ENCODE measurements around the gene IMMP1L.

DNA sequence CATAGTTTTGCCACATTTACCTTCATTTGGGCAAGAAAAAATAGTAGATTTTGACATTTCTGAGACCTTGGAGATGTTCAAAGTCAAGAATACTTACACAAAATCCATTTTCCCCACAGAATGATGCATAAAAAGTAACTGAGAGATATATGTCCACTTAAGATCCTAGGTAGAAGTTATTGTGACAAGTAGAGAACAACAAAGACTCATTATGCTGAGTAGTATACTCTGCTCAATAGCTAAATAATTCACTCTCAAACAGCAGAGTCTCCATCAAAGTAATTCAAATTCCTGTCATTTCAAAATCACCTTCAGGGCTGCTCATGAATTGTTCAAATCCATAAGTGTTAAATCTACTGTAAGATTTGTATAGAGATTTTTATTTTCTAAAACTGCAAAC lies 35.3 kb downstream of the IMMP1L start:
- TF ChIP-seq EZH2phosphoT487 (IDR thresholded peaks at IDR 0.05; ENCODE audit: insufficient read depth, low read depth) (no peak), EZH2 (IDR thresholded peaks at IDR 0.05; ENCODE audit: insufficient read depth, poor library complexity, severe bottlenecking) (no peak)
